NCI-H82 (cell line): ENCODE data around the gene ZWINT.

ENCODE experiments used
- DNase-seq: peaks from one replicate; lab custom pipeline; 2025; lab: John Stamatoyannopoulos, UW

The ZWINT gene, protein sequence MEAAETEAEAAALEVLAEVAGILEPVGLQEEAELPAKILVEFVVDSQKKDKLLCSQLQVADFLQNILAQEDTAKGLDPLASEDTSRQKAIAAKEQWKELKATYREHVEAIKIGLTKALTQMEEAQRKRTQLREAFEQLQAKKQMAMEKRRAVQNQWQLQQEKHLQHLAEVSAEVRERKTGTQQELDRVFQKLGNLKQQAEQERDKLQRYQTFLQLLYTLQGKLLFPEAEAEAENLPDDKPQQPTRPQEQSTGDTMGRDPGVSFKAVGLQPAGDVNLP

DNA sequence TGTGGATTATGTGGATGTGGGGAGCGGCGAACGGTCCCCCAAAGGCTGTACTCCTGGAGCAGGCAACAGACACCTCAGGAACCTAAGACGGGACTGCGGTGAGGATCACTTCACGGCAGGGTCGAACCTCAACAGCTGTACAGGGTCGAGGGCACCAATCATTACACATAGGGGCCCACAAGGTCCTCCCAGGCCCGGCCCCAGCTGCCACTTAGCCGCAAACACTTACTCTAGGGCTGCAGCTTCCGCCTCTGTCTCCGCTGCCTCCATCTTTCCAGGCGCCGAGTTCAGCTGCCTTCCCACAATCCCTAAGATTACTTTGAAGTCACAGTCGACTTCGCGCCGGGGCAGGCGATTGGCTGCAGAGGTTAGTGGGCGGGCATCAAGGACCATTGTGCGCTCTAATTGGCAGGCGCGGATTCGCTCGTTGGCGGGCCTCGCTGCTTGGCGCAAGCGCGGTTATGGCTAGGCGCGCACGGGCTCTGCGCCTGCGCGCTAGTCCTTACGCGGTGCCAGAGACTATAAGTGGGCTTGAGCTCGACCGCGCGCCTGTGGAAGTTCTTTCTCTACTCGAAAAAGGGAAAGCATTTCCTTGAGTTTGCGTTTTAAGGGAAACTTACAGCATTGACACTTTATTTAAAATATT is at the start of gene ZWINT:
ZWINT (minus strand) TSS at position 293 of the 646 bp plus-strand sequence; CDS start at position 270, 23 bp downstream.
- peak; percentile 97 for DNase-seq

DNA sequence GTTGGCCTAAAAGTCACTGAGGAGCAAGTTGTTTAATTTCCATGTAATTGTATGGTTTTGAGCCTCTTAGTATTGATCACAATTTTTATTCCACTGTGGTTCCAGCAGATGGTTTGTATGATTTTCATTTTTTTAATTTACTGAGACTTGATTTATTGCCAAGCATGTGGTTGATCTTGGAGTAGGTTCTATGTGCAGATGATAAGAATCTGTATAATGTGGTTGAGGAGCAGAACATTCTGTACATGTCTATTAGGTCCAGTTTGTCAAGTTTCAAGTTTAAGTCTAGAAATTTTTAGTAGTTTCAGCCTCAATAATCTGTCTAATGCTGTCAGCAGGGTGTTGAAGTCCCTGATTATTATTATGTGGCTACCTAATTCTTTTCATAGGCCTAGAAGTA is 22.7 kb upstream of the ZWINT start:
- DNase-seq = no peak

DNA sequence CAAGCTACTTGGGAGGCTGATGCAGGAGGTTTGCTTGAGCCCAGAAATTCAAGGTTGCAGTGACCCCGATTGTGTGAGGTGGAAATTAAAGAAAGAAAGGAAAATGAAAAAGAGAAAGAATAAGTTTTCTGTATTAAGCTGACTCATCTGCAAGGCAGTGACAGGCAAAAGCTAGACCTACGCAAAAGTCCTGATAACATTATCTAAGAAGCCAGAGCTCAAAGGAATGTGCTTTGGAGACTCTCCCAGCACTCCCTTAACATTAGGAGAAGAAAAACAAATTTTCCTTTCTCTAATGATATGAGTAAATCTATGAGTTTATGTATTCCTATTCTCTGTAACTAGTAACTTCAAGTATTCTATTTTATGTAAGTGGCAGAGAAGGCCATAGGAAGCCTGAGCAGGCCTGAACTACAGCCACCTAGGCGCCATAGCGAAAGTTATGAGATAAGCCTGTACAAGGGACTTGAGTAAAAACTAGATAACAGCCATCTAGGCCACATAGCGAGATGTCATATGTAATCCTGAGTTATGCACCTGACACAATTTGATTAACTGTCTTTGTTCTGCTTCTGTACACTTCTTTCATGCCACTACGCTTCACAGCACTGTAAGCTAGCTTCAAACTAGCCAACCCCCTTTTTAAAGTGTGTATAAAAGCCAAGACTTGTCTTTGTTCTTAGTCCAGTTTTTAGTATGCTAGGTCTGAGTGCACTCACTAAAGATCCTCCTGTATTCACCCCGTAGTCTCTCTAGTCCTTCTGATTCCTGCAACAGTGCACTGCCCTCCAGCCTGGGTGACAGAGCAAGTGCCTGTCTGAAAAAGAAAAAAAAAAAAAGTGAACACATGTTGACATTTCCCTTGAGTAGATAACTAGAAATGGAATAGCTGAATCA is 9.4 kb upstream of the ZWINT start:
- peak; percentile 4 for DNase-seq

DNA sequence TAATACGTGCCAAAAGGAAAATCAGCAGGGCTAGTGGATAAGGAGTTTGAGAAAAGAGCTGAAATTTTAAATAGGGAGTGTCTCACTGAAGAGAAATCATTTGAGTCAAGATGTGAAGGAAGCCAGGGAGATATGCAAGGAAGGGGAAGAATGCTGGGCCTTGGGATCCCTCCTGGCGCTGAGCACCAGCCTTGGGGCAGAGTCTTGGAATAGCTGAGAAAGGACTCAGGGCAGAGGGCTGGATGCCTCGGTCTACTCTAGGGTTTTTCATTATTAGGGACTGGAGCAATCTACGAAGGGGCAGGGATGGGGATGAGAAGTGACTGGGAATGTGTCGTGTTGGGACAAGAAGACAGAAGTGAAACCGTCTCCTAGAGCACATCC is 484 bp downstream of the ZWINT start:
- DNase-seq = no peak

DNA sequence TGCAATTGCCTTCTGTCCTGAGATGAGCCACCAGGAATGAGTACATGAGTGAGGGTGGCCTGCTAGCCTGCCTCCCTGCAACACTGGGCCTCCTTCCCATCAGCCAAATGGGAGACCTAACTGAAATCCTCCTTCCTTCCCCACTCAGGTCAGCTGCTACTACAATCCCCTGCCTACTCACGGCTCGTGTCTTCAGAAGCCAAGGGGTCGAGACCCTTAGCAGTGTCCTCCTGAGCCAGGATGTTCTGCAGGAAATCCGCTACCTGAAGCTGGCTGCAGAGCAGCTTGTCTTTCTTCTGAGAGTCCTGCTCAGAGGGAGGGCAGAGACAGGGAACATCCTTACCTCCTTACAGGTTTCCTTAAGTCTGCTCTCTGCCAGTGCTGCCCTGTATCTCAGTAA is 1.2 kb downstream of the ZWINT start:
- DNase-seq = no peak

DNA sequence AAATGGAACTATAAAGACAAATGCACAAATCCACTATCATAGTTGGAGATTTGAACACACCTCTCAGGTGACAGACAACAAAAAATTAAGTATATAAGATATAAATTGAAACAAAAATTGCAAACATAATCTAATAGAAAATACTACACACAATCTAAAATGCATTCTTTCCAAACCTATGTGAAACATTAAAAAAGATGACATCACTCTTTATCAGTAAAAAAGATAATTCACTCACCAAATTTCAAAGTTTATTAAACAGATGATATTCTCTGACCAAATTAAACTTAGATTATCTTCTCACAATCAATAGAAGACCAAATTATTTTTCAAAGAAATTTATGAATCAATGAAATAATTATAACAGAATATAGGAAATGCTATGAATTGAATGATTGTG is 4.0 kb downstream of the ZWINT start:
- DNase-seq = no peak

DNA sequence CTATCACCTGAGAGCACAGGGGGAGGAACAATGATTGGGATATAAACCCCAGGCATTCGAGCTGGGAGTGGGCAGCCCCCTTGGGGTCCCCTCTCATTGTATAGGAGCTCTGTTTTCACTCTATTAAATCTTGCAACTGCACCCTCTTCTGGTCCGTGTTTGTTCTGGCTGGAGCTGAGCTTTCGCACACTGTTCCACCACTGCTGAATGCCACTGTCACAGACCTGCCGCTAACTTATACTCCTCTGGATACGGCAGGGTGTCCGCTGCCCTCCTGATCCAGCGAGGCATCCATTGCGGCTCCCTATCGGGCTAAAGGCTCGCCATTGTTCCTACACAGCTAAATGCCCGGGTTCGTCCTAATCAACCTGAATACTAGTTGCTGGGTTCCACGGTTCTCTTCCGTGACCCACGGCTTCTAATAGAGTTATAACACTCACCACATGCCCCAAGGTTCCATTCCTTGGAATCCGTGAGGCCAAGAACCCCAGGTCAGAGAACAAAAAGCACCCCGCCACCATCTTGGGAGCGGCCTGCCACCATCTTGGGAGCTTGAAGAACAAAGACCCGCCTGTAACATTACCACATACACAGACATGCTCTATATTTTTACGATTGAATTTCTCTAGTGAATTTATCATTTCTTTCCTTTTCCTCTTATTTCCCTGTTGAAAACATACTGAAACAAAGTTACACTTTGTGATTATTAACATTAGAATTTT is 9.0 kb downstream of the ZWINT start:
- DNase-seq = no peak

DNA sequence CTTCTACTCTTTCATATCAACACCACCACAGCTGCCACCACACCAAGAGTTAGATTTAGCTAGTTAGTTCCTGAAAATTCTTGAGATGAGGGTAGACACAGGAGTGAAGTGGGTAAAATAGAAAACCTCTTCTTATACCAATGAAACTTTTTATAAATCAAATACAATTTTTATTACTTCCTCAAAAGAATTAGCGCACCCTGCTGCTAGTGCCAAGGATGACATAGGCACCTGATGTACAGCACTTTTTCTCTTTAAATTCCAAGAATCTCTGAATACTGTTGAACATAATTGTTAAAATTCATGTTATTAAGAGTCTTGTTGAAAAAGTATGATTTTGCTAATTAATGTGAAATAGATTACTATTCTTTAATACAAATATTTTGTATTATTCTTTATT is 11.4 kb downstream of the ZWINT start:
- no peak for DNase-seq

DNA sequence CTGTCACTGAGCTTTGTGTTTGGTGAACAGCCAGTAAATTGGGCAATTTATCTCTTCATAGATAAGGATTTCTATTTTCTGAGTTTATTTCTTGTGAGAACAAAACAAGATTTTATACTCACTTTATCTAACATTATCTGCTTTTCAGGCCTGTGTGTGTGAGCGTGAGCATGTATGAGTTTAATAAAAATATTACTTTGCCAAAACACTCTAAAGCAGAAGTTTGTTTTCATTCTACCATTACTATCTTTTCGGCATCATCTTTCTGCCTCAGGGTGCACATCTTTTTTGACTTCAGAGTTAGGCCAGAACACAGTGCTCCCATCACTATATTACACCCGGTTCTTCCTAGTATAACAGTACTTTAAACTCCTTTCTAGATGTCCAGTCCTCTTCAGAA is 13.0 kb downstream of the ZWINT start:
- DNase-seq = no peak

DNA sequence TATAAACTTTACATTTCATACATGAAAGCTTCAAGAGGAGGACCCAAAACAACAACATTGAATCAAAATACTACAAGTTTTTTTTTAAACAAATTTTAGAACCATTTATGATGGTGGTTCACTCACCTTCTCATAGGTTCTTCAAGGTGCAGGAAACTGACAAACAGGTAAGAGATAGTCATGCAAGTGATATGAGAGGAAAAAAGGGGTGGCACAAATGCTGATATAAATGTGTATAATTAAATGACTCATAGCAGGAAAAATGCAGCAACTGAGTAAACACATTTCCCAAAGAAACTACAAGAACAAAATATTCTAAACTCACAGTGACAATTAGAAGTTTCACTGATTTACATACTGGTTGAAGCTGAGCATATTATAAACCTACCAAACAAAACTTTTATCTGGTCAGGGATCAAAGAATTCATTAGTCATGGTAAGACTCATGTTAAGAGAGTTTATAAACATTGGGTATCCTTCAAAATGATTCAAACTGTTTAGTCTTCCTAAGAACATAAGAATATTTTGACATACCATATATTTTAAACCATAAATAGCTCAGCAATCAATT is 14.1 kb downstream of the ZWINT start:
- DNase-seq = no peak

DNA sequence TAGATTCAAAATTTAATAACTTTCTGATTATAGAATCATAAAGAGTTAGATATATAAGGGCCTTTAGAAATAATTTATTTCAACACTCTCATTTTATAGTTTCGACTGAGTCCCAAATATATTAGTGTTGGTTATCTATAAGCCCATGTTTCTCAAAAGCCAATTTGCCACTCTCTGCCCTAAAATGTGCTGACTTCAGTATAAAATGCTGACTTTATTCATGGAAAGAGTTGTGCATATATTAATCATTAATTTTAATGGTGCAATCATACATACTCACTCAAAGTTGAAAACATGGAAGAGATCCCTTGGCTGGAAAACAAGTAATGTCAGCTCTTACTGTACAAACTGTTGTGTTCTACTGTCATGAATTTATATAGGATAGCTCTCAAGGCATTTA is 19.4 kb downstream of the ZWINT start:
- no peak for DNase-seq

DNA sequence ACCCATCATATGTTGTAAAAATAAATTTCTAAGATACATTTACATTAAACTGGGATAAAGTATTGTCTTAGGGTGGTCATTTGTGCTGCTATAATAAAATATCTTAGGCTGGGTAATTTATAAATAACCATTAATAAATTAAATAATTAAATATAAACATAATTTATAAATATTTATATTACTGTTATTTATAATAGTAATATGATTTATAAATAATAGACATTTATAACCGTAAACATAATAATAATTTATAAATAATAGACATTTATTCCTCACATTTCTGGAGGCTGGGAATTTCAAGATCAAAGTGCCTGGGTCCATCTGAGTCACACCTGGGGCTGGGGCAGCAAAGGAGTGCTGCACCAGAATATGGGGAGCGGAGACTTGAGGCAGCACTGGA is 31.1 kb downstream of the ZWINT start:
- no peak for DNase-seq

DNA sequence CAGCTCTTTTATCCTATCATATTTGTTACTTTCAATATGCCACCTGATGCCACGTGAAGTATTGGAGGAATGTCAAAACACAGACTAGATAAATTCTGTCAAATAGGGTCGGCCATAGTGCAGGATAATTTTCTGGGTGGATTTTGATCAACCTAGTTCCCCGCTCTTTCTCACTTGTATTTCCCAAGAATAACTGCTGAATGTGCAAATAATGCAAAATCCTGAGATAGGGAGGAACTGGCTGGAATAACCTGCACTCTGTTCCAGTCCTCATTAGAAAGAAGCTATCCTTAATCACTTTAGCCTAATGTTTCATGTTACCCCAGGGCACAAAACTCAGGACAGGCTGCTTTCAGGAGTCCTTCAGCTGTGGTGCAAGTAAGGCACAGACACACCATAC is 33.9 kb downstream of the ZWINT start:
- no peak for DNase-seq

DNA sequence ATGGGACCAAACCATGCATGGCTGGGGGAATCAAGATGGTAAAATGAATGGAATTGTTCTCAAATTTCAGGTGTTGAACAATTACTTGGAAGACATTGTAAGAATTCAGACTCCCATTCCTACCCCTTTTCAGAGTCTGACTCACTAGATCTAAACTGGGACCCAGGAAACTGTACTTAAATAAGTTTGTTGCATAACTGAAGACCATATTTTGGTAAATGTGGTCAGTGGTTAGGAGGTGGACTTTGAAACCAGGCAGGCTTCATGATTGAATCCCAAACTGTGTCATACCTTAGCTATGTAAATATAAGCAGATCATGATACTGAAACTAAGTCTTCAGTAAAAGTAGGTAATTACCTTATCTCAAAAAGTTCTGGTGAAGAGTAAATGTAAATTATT is 41.7 kb downstream of the ZWINT start:
- DNase-seq = no peak

DNA sequence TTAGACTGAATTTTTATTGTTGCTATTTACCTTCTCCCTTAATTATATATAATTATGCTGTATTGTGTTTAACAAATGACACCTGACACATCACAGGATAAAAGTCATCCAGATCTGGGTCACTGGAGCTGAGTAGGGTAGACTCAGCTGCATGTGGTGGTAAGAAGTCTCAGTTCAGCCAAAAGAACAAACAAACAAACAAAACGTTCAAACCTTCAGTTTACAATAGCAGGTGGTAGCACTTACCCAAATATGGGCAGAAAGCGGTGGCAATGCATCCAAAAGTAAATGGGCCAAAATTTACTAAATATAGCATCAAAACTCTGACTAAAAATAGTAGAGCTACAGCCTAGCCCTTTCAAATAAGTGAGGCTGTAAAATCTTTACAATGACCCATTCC is 42.2 kb downstream of the ZWINT start:
- DNase-seq = no peak

DNA sequence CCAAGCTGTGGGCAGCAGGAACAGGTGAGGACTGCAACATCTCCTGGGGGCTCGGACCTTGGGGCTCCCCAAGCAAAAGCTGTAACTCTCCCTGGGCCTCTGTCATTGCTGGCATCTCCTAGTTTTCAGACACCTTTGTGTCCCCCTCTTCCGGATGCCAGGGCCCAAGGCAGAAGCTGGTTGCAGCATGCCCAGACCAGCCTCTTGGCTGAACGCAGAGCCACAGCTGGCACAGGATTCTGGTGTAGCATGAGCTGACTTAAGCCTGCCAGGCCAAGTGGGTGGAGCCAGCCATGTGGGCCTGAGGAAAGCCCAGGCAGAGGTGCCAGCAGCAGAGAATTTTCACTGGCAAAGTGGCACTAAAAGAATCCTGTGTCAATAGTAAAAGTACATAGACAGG is 43.5 kb downstream of the ZWINT start:
- DNase-seq = no peak

DNA sequence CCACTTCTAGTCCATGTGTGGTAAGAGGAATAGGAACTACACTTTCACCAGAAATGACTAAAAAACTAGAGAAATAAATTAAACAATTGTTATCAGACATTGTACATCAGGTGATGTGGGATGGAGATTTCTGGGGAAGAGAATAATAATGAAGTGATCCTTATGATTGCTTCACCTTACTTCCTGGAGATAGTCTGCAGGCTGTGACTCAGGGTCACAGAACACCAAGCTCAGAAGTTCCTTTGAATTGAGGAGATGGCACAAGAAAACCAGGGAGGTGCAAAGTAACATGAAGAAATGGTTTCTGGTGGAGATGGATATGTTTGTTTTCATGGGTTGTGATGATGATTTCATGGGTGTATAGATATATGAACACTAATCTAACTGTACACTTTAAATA is 44.5 kb downstream of the ZWINT start:
- no peak for DNase-seq
